GM23248 (cell line): ENCODE data around the gene TCTA.

Experiments
- EZH2 ChIP-seq: fragments of 200-600 bp; sonication (generic); IDR thresholded peaks from 2 replicates; pipeline ENCODE4 v1.6.1; 2018; ENCODE audit warnings: antibody characterized with exemption, mild to moderate bottlenecking; ENCODE audit not compliant: insufficient read depth, poor library complexity, severe bottlenecking
- EZH2phosphoT487 ChIP-seq: fragments of 200-600 bp; sonication (generic); IDR thresholded peaks from 2 replicates; pipeline ENCODE4 v1.6.1; 2018; ENCODE audit warnings: antibody characterized with exemption, moderate library complexity, mild to moderate bottlenecking, low read depth; ENCODE audit not compliant: insufficient read depth

GRCh38 chr3:49461443-49462171 is 49.4 kb downstream of the TCTA start:
- TF ChIP-seq EZH2 (no peak), EZH2phosphoT487 (no peak)
